Panc1 (cell line): ENCODE data around the gene TECPR2.

Experiments
- CTCF ChIP-seq: fragments of 450-650 bp; IDR thresholded peaks from 2 replicates; pipeline ENCODE4 v1.5.1; 2017; ENCODE audit warnings: mild to moderate bottlenecking
- POLR2AphosphoS5 ChIP-seq: IDR thresholded peaks from 2 replicates; pipeline ENCODE4 v1.6.1; 2012; ENCODE audit warnings: mild to moderate bottlenecking, low read depth, low read length, moderate library complexity

- TF ChIP-seq CTCF (no peak), POLR2AphosphoS5 (no peak)
These were observed 24.0 kb upstream of the TECPR2 start for GRCh38 chr14:102338724-102339123.
